ENCODE results near the gene PROS1.

PROS1 gene

DNA sequence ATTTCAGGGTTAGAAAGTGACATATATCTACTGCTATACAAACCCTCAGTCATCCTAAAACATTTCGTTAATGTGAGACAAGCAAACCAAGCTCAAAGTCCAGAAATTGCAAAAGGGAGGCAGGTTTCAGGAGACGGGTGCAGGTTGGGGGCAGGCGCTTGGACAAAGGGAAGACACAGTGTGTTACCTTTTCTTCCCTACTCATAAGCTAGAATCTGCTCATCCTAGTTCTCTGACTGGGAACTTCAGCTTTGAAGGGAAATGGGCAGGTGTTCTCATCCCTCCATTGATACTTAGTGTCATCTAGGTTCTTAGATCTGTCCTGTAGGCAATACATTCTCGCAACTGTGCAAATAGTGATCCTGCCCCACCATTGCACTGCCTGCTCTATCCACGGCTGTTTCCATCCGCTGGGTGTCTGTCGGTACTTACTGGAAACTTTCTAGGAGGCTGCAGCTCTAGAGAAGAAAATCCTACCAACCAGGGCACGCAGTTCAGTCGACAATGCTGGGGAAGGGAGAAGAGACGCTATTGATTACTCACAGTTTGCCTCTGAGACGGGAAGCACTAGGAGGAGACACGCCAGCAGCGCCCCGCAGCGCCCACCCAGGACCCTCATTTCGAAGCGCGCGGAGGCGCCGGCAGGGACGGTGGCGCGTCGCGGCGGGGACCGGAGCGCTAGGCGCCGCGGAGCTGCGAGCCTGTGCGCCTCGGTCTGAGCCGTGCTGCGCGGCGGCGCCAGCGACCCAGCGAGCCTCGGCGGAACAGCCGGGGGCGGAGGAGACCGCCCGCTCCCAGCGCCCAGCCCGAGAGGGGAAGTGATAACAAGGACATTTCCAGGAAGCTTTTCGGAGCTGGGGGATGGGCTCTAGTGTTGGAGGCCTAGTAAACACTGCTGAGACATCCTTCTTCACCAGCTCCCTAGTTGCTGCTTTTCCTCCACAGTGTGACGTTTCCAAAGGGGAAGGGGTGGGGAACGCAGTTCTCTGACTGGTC, at the start of gene PROS1:
PROS1 (minus strand) TSS at position 766 of the 996 bp plus-strand sequence; CDS start at position 619, 147 bp downstream.
- DNase-seq (ENCODE audit: low read depth in 2 of 2), result peak in 1 of 2 donors; percentile 6

DNA sequence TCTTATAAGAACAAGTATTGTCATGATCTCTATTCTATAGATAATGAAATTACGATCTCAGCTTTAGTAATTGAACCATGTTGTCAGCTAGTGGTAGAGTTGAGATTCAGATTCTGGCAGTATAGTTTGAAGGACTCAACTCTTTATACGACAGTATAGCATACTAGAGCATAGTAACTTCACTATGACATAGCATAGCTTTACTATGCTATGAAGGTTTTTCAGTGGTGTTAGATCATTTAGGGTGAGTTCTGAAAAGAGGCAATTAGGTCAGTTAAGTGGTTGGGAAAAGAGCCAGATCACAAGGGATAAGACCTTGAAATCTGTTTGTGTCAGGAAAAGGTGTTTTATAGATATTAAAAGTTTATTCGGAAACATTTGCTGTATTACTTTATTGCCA, 46.6 kb upstream of the PROS1 start:
- no peak for DNase-seq (ENCODE audit: low read depth in 2 of 2)

DNA sequence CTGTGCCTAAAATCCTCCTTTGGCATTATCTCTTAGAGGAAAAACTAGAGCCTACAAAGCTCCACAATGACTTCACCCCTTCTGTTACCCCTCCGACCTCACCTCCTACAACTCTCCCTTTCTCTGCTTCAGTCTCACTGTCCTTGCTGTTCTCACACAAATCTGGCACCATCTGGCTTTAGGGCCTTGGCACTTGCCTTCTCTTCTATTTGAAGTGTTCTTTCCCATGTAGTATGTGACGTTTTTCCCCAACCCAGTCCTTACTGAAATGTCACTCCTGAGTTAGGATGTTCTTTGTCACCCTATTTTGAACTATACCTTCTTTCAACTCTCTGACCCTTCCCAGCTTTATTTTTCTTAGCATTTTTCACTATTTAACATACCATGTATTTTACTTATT, 46.0 kb upstream of the PROS1 start:
- DNase-seq (ENCODE audit: low read depth in 2 of 2), result no peak

DNA sequence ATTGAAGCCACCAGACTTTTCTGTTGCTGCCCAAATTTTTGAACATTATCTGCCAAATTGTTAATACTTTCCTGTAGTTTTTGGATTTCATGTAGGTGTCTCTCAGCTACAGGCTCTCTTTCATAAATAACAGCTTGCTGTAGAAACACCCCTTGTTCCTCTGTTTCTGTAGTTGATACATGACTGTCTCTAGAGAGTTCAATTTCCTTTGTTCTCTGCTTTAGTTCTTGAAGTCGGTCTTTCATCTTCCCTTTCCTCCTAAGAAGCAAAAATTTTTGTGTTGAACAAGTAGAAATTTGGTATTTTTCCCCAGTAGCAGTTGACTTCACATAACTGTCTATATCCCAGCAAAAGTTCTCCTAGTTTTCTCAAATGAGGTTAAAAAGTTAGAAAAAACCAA, 41.3 kb upstream of the PROS1 start:
- no peak for DNase-seq (ENCODE audit: low read depth in 2 of 2)

DNA sequence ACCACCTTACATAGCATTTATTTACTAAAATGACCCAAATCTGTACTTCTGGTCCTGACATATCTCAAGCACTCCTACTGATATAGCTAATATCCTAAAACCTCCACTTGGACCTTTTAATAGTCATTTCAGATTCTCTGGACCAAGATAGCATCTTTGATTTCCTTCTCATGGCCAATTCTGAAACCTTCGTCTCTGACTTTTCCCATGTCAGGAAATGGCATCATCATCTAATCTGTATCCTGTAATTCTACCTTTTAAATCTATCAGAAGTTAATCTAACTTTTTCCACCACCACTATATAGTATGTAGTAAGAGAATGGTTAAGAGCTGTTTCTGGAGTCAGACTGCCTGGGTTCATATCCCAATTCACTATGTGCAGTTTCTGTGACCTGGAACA, 38.5 kb upstream of the PROS1 start:
- no peak for DNase-seq (ENCODE audit: low read depth in 2 of 2)

DNA sequence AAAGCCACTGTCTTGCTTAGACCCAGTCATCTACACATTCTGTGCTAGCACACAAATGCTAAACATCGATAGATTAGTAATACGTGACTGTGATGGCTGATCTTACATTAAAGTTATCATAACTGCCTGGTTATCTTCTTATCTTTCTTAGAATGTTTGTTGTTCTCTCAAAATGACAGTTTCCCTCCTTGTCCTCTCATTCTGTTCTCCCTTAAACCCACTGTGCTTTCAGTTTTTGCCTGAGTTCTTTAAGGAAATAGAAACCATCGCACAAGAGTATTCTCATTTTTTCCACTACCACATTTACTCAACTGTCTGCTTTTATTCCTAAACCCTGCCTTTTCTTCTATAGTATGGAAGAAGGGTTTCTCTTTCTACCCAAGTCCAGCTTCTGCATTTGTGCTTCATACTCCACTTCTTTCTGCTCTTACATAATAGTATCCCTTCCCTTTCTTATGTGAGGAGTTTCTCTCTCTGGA, 37.6 kb upstream of the PROS1 start:
- DNase-seq (ENCODE audit: low read depth in 2 of 2), result no peak

DNA sequence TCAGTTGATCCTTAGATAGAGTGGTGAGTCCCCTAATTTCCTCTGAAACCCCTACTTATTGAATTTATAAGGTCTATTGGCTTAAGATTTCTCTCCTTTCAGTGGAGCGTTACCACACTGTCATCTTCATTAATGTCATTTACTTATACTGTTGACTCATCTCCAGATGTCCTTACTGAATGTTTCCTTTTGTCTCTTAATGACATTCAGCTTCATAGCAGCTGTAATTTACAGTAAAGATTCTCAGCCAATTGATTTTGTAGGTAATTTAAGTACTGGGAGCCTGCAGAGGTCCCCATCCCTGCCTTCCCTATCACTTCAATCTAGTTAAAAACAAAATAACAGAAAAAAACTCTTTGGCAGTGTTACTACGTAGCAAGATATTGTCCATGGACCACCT, 35.9 kb upstream of the PROS1 start:
- no peak for DNase-seq (ENCODE audit: low read depth in 2 of 2)

DNA sequence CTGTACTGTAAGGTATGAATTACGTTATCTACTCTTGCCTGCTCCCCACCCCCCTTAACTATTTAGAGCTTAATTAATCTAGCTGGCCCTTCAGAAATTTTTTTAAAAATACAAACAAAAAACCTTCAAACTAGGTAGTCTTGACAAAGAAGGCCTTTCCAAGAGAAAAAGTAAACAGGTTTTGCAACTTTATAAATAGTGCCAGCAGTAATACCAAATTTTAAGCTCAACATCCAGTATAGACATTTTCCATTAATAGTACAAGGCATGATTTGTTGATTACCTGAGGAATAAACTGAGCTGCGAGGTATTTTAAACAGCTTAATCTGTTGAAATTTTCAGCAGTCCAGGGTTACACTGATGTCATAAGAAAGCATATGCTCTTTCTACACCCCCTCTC, 34.6 kb upstream of the PROS1 start:
- DNase-seq (ENCODE audit: low read depth in 2 of 2), result no peak

DNA sequence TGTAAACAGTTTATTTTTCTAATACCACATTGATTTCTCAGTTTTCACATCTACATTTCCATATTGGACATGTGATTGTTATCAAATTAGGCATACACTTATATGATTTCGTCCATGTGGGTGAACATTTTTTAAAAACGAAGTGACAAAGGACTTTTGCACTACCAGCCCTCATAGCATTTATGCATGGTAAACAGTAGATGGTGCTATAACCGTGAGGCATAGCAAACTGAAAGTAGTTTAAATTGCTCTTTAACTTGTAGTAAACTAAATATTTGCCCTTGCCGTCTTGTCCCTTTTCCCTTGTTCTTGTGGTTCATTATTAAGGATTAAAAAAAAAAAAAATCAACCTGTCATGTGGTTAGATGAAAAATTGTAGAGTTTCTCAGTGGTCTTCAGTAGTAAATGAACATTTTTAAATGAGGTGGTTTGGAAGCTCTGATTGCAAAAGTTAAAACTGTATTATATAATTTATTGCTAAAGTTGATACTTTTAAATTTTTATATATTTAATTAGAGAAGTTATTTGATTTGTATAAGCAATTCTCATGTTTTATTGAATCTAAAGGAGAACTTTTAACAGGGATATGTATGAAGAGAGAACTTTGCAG, 30.7 kb upstream of the PROS1 start:
- no peak for DNase-seq (ENCODE audit: low read depth in 2 of 2)

DNA sequence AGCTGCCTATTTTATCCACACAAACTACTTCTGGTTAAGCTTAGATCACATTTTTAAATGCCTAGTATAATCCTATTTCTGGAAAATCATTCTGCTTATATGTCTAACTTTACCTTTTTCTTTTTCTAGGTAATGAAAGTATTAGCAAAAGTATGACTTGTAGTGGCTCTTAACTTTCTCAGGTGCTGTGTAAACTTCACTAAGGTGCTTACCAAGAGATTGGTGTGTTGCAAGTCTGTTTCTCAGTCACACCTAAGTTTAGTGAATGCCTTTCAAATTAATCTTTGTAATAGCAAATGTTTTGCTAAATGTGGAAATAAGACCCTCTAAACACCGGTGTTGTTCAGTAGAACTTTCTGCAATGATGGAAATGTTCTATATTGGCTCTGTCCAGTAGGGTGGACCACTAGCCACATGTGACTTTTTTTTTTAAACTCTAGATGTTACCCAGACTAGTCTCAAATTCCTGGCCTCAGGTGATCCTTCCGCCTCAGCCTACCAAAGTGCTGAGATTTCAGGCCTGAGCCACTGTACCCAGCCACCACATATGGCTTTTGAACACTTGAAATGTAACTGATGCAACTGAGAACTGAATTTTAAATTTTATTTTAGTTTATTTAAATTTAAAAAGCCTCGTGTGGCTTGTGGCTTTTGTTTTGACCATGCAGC, 28.3 kb upstream of the PROS1 start:
- DNase-seq (ENCODE audit: low read depth in 2 of 2), result no peak

DNA sequence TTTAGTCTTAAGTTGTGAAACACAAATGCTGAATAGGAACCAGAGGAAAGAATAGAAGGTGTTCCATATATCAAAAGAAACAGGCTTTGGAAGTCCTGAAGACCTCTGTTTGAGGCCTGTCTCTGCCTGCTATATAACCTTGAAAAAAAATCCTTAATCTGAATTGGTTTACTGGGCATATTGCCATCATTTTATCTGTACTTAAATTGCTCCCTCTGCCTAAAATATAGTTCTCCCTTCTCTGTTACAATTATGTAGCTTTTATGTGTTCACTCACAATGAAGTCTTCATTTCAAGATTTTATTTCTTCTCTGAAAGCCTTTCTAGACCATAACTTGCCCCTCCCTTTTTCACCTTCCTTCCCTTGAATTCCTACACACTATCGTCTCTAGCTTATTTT, 27.5 kb upstream of the PROS1 start:
- DNase-seq (ENCODE audit: low read depth in 2 of 2), result no peak

DNA sequence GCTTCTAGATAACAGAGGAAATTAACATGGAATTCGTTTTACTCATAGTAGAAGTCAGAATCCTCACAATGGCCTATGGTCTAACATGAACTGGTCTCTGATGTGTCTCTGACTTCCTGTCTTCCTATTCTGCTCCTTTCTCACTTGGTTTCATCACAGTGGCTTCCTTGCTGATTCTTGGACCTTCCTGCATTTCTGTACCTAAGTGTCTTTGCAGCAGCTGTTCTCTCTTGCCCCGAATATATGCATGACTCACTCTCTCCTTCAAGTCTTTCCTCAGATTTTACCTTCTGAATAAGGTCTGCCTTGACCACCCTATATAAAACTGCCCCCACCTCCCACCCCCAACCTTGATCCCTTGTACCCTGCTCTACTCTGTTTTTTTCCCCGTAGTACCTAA, 20.4 kb upstream of the PROS1 start:
- DNase-seq (ENCODE audit: low read depth in 2 of 2), result no peak

DNA sequence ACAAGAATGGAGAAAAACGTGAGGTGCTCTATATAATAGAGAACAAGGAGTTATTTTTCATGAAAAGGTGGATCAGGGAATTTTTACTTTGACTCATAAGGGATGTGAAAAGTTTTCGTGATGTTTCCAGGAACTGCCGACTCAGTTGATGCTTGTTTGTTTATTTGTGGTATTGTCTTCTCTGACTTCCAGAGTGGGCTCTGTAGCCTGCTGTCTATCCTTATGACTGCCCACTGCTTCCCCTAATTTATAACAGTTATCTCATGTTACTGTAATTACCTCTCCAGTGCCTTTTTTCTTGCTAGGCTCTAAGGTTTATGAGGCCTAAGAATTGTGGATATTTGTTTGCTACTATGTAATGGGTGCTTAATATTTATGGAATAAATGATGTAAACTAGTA, 18.5 kb upstream of the PROS1 start:
- DNase-seq (ENCODE audit: low read depth in 2 of 2), result no peak

DNA sequence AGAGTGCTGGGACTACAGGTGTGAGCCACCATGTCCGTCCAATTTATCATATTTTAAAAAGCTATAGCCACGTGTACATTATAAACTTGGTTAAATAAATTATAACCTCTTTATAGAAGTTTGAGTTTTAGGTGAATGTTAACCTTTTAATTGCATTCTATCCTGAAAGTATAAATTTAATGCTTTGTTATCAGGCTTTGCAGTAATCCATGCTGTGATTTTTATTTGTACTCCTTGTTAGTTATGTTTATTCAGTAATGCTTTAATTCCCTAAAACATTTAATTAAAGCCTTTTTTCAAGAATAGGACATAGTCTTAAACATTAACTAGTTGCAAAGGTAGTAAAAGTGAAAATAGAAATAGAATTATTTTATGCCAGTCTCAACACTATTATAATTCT, 17.9 kb upstream of the PROS1 start:
- no peak for DNase-seq (ENCODE audit: low read depth in 2 of 2)

DNA sequence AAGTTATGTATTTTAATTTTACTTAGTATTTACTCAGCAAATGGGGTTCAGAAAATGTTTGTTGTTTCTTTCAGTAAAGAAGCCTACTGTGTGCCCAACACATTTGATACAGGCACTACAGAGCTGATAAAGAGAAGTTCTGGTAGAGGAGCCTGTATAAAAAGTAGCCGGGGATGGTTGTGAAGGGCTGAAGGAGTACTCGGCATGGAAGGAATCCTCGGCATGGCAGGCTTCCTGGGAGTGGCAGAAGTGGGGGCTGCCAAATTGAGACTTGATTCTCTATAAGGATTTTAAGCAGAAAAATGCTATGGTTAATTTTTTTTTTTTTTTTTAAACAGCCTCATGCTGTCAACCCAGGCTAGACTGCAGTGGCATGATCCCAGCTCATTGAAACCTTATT, 15.5 kb upstream of the PROS1 start:
- no peak for DNase-seq (ENCODE audit: low read depth in 2 of 2)

DNA sequence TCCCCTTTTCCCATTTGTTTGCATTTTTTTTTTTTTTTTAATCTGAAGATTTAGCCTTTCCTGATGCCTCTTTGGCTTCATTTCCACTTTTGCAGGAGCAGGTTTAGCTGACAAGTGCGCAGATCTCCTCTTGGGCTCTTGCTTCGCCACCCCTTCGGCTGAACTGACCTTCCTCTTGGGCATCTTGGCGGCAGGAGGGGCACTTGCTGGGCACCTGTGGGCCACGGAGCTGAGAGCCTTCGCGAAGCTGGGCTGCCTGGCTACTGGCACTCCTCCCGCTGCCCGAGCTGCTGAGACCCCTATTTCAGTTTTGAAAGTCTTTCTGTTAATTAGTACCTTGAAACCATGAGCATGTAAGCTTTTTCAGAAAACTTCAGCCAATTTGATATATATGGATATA, 15.1 kb upstream of the PROS1 start:
- DNase-seq (ENCODE audit: low read depth in 2 of 2), result no peak

DNA sequence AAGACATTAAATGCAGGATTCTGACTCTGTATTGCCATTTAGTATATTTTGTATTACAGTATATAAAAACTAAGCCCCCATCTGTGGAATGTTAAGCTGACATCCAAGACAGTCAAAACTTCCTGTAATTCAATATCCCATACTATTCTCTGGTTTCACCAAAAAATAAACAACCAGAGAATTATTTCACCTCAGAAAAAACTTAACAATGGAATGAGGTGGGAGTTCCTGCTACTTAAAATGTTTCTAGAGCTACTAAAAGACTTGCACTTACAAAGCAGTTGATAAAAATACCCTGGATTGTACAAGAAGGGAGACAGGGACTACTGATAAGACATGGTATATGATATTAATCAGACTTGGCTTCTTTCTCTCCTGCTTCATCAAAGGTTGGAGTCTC, 14.6 kb upstream of the PROS1 start:
- no peak for DNase-seq (ENCODE audit: low read depth in 2 of 2)

DNA sequence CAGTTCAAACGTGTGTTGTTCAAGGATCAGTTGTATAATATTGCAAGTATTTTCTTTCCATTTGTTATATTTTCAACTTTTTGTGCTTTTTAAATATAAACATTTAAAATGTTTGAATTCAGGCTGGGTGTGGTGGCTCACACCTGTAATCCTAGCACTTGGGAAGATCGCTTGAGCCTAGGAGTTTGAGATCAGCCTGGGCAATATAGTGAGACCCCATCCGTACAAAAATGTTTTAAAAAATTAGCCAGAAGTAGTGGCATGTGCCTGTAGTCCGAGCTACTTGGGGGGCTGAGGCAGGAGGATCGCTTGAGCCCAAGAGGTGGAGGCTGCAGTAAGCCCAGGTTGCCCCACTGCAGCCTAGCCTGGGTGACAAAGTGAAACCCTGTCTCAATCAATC, 10.9 kb upstream of the PROS1 start:
- no peak for DNase-seq (ENCODE audit: low read depth in 2 of 2)

DNA sequence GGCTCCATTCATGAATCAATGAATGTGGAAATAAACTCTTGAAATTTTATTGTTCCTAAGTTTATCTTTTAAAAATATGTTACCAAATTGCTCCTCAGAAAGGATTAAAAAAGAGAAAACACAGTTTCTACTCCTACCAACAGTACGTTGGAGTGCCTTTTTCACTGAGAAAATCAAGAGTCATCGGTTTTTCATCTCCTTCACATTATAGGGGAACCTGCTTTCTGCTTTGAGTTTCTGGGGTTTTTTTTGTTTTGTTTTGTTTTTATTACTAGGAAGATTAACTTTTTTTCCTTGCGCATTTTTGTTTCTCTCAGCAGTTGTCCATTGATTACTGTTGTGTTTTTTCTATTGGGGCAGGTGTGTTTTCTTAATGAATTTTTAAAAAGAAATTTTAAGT, 9.7 kb upstream of the PROS1 start:
- no peak for DNase-seq (ENCODE audit: low read depth in 2 of 2)

DNA sequence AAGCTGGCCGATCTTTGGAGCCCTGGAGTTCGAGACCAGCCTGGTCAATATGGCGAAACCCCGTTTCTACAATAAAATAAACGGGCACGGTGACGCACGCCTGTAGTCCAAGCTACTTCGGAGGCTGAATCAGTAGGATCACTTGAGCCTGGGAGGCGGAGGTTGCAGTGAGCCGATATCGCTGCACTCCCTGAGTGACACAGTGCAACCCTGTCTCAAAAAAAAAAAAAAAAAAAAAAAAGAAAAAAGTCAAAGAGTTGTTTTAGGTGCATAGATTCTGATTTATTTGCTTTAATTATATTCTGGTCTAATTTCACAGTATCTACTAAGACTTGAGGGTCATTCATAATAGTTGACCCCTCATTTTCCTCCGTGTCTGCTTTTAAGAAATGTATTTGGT, 8.0 kb upstream of the PROS1 start:
- DNase-seq (ENCODE audit: low read depth in 2 of 2), result no peak

DNA sequence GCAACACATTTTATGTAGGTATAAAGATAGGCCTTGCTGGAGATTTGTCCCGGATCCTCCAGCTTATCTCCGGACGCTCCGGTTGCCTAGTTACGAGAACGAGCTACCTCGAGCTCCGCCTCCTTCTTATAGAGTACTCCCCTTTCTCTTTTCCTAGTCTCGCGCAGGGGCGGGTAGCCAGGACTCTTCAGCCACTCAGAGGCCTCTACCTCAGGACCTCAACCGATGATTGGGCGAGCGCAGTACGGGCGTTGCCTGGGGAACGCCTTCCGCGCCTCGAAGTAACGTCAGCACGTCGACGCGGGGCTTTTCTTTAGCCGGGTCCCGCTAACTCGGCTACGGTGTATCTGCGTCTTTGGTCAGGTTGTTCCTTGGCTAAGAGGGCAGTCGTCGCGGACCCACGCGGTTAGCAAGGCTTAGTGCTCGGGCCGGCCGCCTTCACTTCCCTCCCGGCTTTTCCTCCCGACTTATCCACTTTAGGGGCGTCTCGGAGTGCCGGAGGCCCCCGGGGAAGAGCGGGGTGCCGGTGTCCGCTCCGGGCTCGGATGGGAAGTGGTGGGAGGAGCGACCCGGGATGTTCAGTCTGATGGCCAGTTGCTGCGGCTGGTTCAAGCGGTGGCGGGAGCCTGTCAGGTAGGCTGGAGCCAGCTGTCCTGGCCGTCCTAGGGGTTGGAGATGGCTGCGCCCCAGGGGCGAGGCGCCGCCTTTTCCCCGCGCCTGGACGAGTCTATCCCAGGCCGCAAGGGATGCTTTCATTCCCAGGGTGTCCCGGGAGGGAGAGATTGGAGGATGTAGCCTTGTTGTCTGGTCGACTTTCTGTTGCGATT, 6.4 kb upstream of the PROS1 start, which contains the start of gene ARL13B:
ARL13B (plus strand) TSS at position 306 of the 827 bp plus-strand sequence; CDS start at position 575, 269 bp downstream.
- DNase-seq (ENCODE audit: low read depth in 2 of 2), result peak; percentile 81 to 92

DNA sequence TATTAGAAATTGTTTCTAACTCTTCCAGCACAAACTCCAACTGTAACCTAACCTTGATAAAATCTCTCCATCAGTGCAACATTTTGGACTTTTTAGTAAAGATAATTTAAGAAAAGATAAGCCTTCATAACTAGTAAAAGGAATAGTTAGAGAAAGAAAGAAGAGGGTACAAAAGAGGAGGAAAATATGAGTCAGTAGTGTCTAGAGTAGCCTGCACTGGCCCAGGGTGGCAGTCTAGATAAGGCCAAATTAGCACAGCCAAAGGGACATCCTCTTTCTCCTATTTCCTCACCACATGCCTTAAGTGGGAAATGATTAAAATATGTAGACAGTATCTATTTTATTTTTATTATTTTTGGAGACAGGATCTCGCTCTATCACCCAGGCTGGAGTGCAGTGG, 3.7 kb downstream of the PROS1 start:
- DNase-seq (ENCODE audit: low read depth in 2 of 2), result no peak
